Measurements from ENCODE around the gene VSIG10L2.

VSIG10L2 gene

GRCh38 chr11:125950178-125950490, 4.3 kb downstream of the VSIG10L2 start:
- Histone ChIP-seq H3K27ac (ENCODE audit: low read length, poor library complexity, severe bottlenecking) (no peak overlapping the region), H2BK15ac (ENCODE audit: low read depth, poor library complexity, severe bottlenecking) (no peak overlapping the region), H3K36me3 (ENCODE audit: control insufficient read depth in 1 of 2, insufficient read depth in 2 of 2, low read depth in 1 of 2, low read length in 2 of 2) (peaks cover 0 to 15% of the 10 kb centered on the region in 2 experiments), H3K4ac (ENCODE audit: low read depth in 1 of 2, low read length in 2 of 2) (no peak overlapping the region), H3K79me1 (replicated peaks; ENCODE audit: low read length, poor library complexity, severe bottlenecking) (no peaks in the 10 kb centered on the region), H3K4me1 (ENCODE audit: control insufficient read depth, insufficient read depth, low read depth, low read length) (peaks cover 9% of the 10 kb centered on the region), H3K27me3 (ENCODE audit: control insufficient read depth in 1 of 2, insufficient read depth in 1 of 2, low read length in 2 of 2) (peaks cover 0 to 7% of the 10 kb centered on the region in 2 experiments), H3K9me3 (ENCODE audit: control insufficient read depth, low read length) (no peaks in the 10 kb centered on the region), H2AK5ac (ENCODE audit: low read length, severe bottlenecking) (no peak overlapping the region), H3K4me2 (ENCODE audit: low read length, poor library complexity, severe bottlenecking) (no peak overlapping the region), H2BK120ac (ENCODE audit: low read depth, low read length) (no peak overlapping the region), H4K91ac (ENCODE audit: low read length) (no peak overlapping the region), H3K4me3 (ENCODE audit: insufficient read depth in 1 of 2, low read depth in 1 of 2, low read length in 2 of 2) (no peak overlapping the region), H2AFZ (ENCODE audit: low read depth, low read length) (no peak overlapping the region), H2BK5ac (ENCODE audit: low read depth, low read length, poor library complexity, severe bottlenecking) (no peak overlapping the region), H4K8ac (ENCODE audit: low read length) (no peak overlapping the region), H3K9ac (ENCODE audit: low read length) (no peak overlapping the region), H3K18ac (ENCODE audit: low read depth in 1 of 2, low read length in 2 of 2) (no peak overlapping the region), H3K14ac (ENCODE audit: low read length in 2 of 2) (no peak overlapping the region), H3K23ac (ENCODE audit: low read length in 2 of 2) (no peak overlapping the region), H2BK12ac (ENCODE audit: low read length in 2 of 2) (no peak overlapping the region)
- 92% methylated on average over 10 of the region's 11 CpGs for WGBS
- DNase-seq = no peak

DNA sequence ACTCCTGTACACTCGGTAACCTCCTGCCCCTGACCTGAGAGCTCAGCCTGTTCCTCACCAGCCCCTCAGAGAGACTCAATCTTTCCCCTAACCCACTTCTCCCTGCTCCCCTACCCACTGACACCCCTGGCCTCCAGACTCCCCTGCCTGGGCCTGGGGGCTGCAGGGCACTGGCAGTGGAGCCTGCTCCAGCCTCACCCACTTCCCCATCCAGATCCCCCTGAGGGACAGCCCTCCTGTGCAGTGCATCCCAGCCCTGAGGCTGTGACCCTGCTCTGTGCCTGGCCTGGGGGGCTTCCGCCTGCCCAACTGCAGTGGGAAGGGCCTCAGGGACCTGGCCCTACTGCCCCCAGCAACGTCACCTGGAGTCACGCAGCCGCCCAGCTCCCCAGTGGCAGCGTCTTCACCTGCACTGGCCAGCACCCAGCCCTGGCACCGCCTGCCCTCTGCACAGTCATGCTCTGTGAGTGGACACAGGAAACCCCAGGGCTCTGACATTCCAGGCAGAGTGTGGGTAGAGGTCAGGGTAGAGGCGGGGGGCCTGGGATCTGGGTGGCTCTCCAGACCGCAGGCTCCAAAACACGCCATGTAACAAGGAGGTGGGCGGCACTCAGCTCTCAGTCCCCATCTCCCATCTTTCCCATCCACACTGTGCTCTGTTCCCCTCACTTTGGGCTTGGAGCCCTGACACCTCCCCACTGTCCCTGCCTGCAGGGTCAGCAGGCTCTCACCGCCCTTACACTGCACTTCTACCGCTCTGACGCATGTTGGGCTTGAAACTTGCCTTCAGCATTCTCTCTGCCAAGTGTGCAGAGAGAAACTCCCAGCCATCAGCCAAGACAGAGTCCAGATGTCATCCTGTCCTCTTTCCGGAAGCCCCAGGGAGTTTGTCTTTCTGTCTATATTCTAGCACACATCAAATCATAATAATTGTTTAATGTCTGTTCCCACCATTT, 5.1 kb downstream of the VSIG10L2 start:
- H3K18ac ChIP-seq (ENCODE audit: low read depth in 1 of 2, low read length in 2 of 2) = no peak overlapping the region
- peaks cover 3% of the 10 kb centered on the region for H3K4me1 ChIP-seq (ENCODE audit: control insufficient read depth, insufficient read depth, low read depth, low read length)
- no peaks in the 10 kb centered on the region for H3K79me1 ChIP-seq (replicated peaks; ENCODE audit: low read length, poor library complexity, severe bottlenecking)
- peaks cover 0 to 7% of the 10 kb centered on the region in 2 experiments for H3K27me3 ChIP-seq (ENCODE audit: control insufficient read depth in 1 of 2, insufficient read depth in 1 of 2, low read length in 2 of 2)
- no peak overlapping the region for H3K23ac ChIP-seq (ENCODE audit: low read length in 2 of 2)
- no peak overlapping the region for H2BK15ac ChIP-seq (ENCODE audit: low read depth, poor library complexity, severe bottlenecking)
- H3K36me3 ChIP-seq (ENCODE audit: control insufficient read depth in 1 of 2, insufficient read depth in 2 of 2, low read depth in 1 of 2, low read length in 2 of 2) = peaks cover 0 to 24% of the 10 kb centered on the region in 2 experiments
- H2AK5ac ChIP-seq (ENCODE audit: low read length, severe bottlenecking) = no peak overlapping the region
- no peak overlapping the region for H2BK5ac ChIP-seq (ENCODE audit: low read depth, low read length, poor library complexity, severe bottlenecking)
- H3K4me3 ChIP-seq (ENCODE audit: insufficient read depth in 1 of 2, low read depth in 1 of 2, low read length in 2 of 2) = no peak overlapping the region
- no peaks in the 10 kb centered on the region for H3K9me3 ChIP-seq (ENCODE audit: control insufficient read depth, low read length)
- H2AFZ ChIP-seq (ENCODE audit: low read depth, low read length) = no peak overlapping the region
- no peak overlapping the region for H2BK120ac ChIP-seq (ENCODE audit: low read depth, low read length)
- no peak overlapping the region for H3K27ac ChIP-seq (ENCODE audit: low read length, poor library complexity, severe bottlenecking)
- 84% methylated on average over 14 of the region's 15 CpGs for WGBS
- H3K4me2 ChIP-seq (ENCODE audit: low read length, poor library complexity, severe bottlenecking) = no peak overlapping the region
- H4K8ac ChIP-seq (ENCODE audit: low read length) = no peak overlapping the region
- peak; percentile 57 for DNase-seq
- no peak overlapping the region for H3K9ac ChIP-seq (ENCODE audit: low read length)
- no peak overlapping the region for H3K4ac ChIP-seq (ENCODE audit: low read depth in 1 of 2, low read length in 2 of 2)
- no peak overlapping the region for H2BK12ac ChIP-seq (ENCODE audit: low read length in 2 of 2)
- H3K14ac ChIP-seq (ENCODE audit: low read length in 2 of 2) = no peak overlapping the region
- no peak overlapping the region for H4K91ac ChIP-seq (ENCODE audit: low read length)

DNA sequence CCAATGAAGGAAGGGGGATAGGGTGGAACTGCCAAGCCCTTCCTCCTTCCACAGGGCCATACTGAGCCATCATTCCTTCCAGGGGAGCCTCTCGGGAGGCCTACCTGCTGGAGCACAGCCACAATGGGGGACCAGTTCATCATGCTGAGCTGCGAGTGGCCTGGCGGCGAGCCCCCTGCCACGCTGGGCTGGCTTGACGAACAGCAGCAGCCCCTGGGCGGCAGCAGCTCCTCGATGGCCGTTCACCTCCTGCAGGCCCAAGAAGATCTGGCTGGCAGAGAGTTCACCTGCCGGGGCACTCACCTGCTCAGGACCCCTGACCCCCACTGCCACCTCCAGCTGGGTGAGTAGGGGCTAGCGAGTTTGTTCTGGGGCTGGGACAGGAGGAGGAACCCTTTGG, 5.9 kb downstream of the VSIG10L2 start:
- no peak overlapping the region for H2AFZ ChIP-seq (ENCODE audit: low read depth, low read length)
- no peak overlapping the region for H2AK5ac ChIP-seq (ENCODE audit: low read length, severe bottlenecking)
- WGBS = 79% methylated on average over 8 of the region's 11 CpGs
- no peak overlapping the region for H3K4me2 ChIP-seq (ENCODE audit: low read length, poor library complexity, severe bottlenecking)
- peaks cover 3% of the 10 kb centered on the region for H3K4me1 ChIP-seq (ENCODE audit: control insufficient read depth, insufficient read depth, low read depth, low read length)
- peaks cover 0 to 7% of the 10 kb centered on the region in 2 experiments for H3K27me3 ChIP-seq (ENCODE audit: control insufficient read depth in 1 of 2, insufficient read depth in 1 of 2, low read length in 2 of 2)
- no peak overlapping the region for H2BK15ac ChIP-seq (ENCODE audit: low read depth, poor library complexity, severe bottlenecking)
- H3K4me3 ChIP-seq (ENCODE audit: insufficient read depth in 1 of 2, low read depth in 1 of 2, low read length in 2 of 2) = no peak overlapping the region
- no peak overlapping the region for H2BK12ac ChIP-seq (ENCODE audit: low read length in 2 of 2)
- H3K9ac ChIP-seq (ENCODE audit: low read length) = no peak overlapping the region
- no peak overlapping the region for H2BK5ac ChIP-seq (ENCODE audit: low read depth, low read length, poor library complexity, severe bottlenecking)
- H2BK120ac ChIP-seq (ENCODE audit: low read depth, low read length) = no peak overlapping the region
- H3K27ac ChIP-seq (ENCODE audit: low read length, poor library complexity, severe bottlenecking) = no peak overlapping the region
- DNase-seq = no peak
- H3K14ac ChIP-seq (ENCODE audit: low read length in 2 of 2) = no peak overlapping the region
- no peak overlapping the region for H3K4ac ChIP-seq (ENCODE audit: low read depth in 1 of 2, low read length in 2 of 2)
- H3K23ac ChIP-seq (ENCODE audit: low read length in 2 of 2) = no peak overlapping the region
- no peak overlapping the region for H3K18ac ChIP-seq (ENCODE audit: low read depth in 1 of 2, low read length in 2 of 2)
- no peaks in the 10 kb centered on the region for H3K9me3 ChIP-seq (ENCODE audit: control insufficient read depth, low read length)
- H4K8ac ChIP-seq (ENCODE audit: low read length) = no peak overlapping the region
- H3K79me1 ChIP-seq (replicated peaks; ENCODE audit: low read length, poor library complexity, severe bottlenecking) = no peaks in the 10 kb centered on the region
- H4K91ac ChIP-seq (ENCODE audit: low read length) = no peak overlapping the region
- H3K36me3 ChIP-seq (ENCODE audit: control insufficient read depth in 1 of 2, insufficient read depth in 2 of 2, low read depth in 1 of 2, low read length in 2 of 2) = peaks cover 0 to 31% of the 10 kb centered on the region in 2 experiments

DNA sequence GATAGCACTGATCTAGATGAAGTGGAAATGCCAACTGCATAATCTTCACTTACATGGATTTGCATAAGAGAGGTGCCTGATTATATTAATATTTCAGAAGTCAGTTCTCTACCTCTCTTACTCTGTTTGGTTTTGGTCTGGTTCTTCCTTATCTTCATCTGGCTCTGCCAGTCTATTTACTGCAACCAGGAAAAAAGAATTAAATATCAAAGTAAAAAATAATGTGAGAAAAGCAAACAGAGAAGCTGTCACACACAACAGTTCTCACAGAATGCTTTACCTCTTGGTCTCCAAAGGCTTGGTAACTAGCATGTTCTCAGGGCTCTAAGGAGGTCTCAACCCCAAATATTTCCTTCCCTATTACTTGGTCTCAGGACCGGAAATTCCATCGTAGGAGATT, 6.7 kb downstream of the VSIG10L2 start:
- no peak overlapping the region for H3K9ac ChIP-seq (ENCODE audit: low read length)
- peaks cover 3% of the 10 kb centered on the region for H3K4me1 ChIP-seq (ENCODE audit: control insufficient read depth, insufficient read depth, low read depth, low read length)
- peaks cover 0 to 40% of the 10 kb centered on the region in 2 experiments for H3K36me3 ChIP-seq (ENCODE audit: control insufficient read depth in 1 of 2, insufficient read depth in 2 of 2, low read depth in 1 of 2, low read length in 2 of 2)
- H3K79me1 ChIP-seq (replicated peaks; ENCODE audit: low read length, poor library complexity, severe bottlenecking) = no peaks in the 10 kb centered on the region
- no peak overlapping the region for H3K4ac ChIP-seq (ENCODE audit: low read depth in 1 of 2, low read length in 2 of 2)
- H4K8ac ChIP-seq (ENCODE audit: low read length) = no peak overlapping the region
- H3K14ac ChIP-seq (ENCODE audit: low read length in 2 of 2) = no peak overlapping the region
- no peak overlapping the region for H3K27ac ChIP-seq (ENCODE audit: low read length, poor library complexity, severe bottlenecking)
- H2BK15ac ChIP-seq (ENCODE audit: low read depth, poor library complexity, severe bottlenecking) = no peak overlapping the region
- H3K27me3 ChIP-seq (ENCODE audit: control insufficient read depth in 1 of 2, insufficient read depth in 1 of 2, low read length in 2 of 2) = peaks cover 0 to 7% of the 10 kb centered on the region in 2 experiments
- no peak overlapping the region for H3K4me2 ChIP-seq (ENCODE audit: low read length, poor library complexity, severe bottlenecking)
- no peak overlapping the region for H3K4me3 ChIP-seq (ENCODE audit: insufficient read depth in 1 of 2, low read depth in 1 of 2, low read length in 2 of 2)
- H2BK120ac ChIP-seq (ENCODE audit: low read depth, low read length) = no peak overlapping the region
- H2BK5ac ChIP-seq (ENCODE audit: low read depth, low read length, poor library complexity, severe bottlenecking) = no peak overlapping the region
- 98% methylated on average over 2 of the region's 2 CpGs for WGBS
- H4K91ac ChIP-seq (ENCODE audit: low read length) = no peak overlapping the region
- H2AK5ac ChIP-seq (ENCODE audit: low read length, severe bottlenecking) = no peak overlapping the region
- no peak overlapping the region for H3K18ac ChIP-seq (ENCODE audit: low read depth in 1 of 2, low read length in 2 of 2)
- H3K9me3 ChIP-seq (ENCODE audit: control insufficient read depth, low read length) = no peaks in the 10 kb centered on the region
- no peak for DNase-seq
- no peak overlapping the region for H2AFZ ChIP-seq (ENCODE audit: low read depth, low read length)
- H3K23ac ChIP-seq (ENCODE audit: low read length in 2 of 2) = no peak overlapping the region
- no peak overlapping the region for H2BK12ac ChIP-seq (ENCODE audit: low read length in 2 of 2)
